ENCODE results near the gene WDR90. TPM values are rescaled to one million over a fixed set of nuclear protein-coding genes. Genes with fewer than 3 reads are reported as not detected.

Gene WDR90
- polyA plus RNA-seq, 3 donors, result 44.3 to 67.4 (median 52.0) TPM

GRCh38 chr16:625117-625976 is 23.8 kb upstream of the WDR90 start:
- no peak for DNase-seq

DNA sequence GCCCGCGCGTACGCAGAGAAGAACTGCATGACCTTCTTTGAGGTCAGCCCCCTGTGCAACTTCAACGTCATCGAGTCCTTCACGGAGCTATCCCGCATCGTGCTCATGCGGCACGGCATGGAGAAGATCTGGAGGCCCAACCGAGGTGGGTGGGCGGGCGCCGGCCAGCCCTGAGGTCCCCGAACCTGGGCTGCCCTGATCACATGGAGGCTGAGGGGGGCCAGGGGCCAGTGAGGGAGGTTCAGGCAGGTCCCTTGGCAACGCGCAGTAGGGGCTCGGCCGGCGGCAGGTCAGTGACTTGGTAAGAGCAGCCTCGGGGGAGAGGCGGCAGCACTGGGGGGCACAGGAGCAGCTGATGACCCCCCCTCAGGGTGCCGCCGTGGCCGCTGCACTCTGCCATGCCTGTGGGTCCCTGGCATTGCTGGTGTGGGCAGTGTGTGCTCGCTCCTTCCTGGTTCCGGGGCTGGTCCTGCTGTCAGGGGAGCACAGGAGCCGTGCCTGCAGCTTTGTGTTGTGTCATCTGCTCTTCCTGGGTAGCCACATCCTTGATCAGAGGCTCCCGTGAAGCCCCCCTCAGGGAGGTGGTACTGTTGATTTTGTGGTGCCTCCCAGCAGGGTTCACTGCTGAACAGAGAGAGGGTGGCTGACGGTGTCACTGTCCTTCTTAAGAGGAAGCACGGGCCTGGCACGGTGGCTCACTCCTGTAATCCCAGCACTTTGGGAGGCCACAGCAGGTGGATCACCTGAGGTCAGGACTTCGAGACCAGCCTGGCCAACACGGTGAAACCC is 23.0 kb upstream of the WDR90 start:
- no peak for DNase-seq

DNA sequence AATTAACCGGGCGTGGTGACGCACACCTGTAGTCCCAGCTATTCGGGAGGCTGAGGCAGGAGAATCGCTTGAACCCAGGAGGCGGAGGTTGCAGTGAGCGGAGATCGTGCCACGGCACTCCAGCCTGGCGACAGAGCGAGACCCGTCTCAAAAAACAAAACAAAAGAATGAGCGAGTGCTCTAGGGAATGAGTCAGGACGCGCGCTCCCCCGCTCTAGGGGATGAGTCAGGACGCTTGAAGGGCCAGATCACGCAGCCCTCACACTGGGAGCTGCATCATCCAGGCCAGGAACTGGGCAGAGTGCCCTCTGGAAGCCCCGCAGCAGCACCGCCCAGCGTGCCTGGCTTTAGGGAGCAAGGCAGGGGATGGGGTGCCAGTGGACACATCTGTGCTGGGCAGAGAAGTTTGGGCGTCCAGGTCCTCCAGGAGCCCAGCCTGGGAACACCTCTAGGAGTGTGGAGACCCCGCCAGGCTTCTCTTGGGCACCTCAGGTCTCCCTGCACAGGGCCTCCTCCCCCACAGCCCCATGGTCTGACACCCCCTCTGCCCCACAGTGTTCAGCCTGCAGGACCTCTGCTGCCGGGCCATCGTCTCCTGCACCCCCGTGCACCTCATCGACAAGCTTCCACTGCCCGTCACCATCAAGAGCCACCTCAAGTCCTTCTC is 22.2 kb upstream of the WDR90 start:
- no peak for DNase-seq

GRCh38 chr16:627454-628239 is 21.5 kb upstream of the WDR90 start:
- no peak for DNase-seq

DNA sequence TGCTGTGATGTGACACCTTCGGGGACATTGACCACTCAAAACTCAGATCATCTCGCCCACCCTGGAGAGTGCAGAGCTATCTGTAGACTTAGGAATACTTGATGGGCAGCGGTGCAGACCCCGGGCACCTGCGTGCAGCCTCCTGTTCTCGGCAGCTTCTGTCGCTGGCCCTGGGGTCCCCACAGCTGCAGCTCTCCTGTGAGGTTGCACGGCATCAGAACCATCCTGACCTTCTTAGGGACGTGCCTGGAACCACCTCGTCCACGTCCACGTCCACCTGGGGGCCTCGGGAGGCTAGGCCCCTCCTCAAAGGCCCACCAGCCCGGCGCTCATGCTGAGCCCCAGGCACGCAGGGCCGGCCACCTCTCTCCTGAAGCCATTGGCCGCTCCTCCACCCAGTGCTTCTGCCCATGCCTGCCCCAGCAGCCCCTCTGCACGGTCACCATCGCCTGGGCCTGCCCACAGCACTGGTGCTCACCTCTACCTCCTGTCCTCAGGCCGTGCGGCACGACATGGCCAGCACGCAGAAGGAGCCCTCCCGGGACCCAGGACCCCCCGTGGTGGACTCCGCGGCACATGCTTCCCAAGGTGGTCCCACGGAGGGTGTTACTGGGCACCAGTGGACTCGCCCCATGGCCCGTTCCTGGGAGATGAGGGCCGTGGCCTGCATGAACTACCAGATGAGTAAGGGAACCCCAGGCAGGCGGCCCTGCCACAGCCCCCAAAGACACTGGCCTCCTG is 20.7 kb upstream of the WDR90 start:
- DNase-seq, result no peak

DNA sequence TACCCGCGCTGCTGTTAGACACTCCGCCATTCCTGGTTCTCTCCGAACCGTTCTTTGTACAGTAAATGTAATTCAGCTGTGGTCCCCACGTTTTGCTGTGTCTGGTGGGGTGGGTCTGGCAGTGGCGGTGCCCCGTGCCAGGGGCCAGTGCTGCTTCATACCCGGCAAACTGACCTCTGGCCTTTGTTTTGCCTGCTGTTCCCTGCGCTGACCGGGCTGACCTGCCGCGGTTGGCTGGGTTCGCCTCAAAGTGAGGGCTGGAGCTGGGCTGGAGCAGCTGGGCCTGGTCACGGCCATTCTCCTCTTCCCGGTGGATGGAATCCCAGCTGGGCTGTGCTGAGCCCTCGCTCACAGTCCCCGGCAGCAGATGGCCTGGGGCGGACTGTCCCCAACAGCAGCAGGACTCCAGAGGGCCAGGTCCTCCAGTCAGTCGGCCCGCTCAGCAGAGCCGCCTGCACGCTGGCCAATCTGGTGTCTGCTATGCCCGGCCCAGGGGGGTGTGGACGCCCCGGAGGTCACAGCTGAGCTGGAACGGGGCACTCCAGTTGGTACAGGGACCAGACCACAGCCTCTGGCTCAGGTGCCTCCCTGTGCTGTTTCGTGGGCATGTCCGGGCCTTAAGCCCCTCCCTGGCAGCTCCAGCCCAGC is 19.9 kb upstream of the WDR90 start:
- DNase-seq, result no peak

DNA sequence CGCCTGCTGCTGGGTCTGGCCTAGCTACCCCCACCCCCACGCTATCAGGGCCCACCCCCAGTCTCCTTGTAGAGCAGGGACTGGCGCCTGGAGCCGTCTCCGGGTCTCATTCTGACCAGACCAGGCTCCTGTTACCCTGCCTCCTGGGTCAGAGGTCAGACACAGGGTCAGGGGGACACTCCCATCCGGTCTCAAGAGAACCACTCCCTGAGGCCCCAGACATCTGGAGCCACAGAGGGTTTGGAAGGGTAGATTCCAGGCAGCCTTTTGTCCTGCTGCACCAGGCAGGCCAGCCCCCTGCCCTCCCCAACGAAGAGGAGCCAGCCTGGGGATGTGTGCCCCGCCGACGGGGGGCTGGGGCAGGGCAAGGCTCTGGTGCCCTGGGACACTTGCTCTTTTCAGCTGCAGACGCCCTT is 19.3 kb upstream of the WDR90 start:
- DNase-seq, result no peak

- DNase-seq, result no peak
Observed at GRCh38 chr16:630249-630814, 18.8 kb upstream of the WDR90 start.

DNA sequence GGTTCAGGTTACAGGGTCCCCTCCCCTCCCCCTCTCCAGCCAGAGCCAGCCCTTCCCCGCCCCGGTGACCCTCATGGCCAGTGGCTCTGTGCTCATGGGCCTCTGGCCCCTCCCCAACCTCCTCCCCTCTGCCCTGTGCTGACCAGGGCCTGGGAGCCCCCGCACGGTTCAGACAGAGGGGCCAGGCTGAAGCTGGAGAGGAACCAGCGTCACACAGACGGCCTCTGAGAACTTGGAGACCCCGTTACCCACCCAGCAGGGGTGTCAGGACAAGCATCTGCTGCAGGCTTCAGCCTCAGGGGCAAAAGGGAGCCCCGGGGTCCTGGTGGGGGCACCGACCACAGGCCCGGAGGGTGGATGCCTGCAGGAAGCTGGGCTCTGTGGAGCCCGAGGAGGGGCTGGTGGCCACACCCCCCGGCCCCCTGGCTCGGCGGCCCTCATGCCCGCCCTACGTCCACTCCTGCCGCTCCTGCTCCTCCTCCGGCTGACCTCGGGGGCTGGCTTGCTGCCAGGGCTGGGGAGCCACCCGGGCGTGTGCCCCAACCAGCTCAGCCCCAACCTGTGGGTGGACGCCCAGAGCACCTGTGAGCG is 18.3 kb upstream of the WDR90 start, which contains the start of gene WFIKKN1:
Gene WFIKKN1, plus strand, starts transcription at position 171 of the 591 bp plus-strand sequence. Its CDS starts 269 bp downstream, at position 440.
- no peak for DNase-seq

DNA sequence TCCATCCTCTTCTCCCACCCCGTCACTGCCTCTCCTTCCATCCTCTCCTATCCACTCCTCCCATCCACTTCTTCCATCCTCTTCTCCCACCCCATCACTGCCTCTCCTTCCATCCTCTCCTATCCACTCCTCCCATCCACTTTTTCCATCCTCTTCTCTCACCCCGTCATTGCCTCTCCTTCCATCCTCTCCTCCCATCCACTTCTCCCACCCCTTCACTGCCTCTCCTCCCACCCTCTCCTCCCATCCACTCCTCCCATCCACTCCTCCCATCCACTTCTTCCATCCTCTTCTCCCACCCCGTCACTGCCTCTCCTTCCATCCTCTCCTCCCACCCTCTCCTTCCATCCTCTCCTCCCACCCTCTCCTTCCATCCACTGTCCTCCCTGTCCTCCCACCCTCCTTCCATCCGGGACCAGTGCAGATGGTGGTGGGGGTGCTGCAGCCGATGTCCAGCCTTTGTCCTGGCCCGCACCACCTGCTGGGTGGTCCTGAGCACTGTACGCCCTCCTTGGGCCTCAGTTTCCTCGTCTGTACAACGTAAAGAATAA is 17.3 kb upstream of the WDR90 start:
- no peak for DNase-seq

DNA sequence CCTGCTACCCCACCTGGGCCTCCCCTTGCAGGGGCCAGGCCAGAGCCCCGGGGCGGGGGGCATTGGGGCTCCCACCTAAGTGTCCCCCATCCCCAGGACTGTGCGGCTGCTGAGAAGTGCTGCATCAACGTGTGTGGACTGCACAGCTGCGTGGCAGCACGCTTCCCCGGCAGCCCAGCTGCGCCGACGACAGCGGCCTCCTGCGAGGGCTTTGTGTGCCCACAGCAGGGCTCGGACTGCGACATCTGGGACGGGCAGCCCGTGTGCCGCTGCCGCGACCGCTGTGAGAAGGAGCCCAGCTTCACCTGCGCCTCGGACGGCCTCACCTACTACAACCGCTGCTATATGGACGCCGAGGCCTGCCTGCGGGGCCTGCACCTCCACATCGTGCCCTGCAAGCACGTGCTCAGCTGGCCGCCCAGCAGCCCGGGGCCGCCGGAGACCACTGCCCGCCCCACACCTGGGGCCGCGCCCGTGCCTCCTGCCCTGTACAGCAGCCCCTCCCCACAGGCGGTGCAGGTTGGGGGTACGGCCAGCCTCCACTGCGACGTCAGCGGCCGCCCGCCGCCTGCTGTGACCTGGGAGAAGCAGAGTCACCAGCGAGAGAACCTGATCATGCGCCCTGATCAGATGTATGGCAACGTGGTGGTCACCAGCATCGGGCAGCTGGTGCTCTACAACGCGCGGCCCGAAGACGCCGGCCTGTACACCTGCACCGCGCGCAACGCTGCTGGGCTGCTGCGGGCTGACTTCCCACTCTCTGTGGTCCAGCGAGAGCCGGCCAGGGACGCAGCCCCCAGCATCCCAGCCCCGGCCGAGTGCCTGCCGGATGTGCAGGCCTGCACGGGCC is 16.5 kb upstream of the WDR90 start:
- no peak for DNase-seq

- DNase-seq, result no peak
Observed at GRCh38 chr16:633336-634050, 15.7 kb upstream of the WDR90 start.

DNA sequence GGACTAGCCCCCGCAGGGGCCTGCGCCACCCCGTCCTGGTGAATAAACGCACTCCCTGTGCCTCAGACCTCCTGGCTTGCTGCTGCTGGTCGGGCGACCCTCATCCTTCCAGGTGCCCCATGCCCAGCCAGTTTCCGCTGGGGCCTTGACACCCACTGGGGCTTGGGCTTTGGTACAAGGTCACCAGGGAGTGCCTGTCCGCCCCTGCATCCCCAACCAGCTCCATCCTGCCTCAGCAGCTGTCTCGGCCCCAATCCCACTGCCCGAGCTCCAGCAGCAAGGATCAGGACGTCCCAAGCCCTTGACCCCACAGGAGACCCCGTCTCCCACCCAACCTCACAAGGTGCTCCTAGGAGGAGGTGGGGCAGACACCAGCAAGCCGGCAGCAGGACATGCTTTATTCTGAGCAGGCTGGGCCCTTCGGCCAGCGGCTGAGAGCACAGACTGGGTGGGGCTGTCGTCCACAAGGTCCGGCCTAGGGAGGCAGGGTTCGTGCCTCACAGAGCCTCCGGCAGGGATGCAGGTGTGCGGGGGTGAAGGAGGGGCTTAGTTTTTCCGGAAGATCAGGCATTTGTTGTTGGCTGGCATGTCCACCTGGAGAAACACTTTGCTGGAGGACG is 15.0 kb upstream of the WDR90 start:
- DNase-seq, result no peak

- DNase-seq, result no peak
Observed at GRCh38 chr16:634996-635395, 14.2 kb upstream of the WDR90 start.

DNA sequence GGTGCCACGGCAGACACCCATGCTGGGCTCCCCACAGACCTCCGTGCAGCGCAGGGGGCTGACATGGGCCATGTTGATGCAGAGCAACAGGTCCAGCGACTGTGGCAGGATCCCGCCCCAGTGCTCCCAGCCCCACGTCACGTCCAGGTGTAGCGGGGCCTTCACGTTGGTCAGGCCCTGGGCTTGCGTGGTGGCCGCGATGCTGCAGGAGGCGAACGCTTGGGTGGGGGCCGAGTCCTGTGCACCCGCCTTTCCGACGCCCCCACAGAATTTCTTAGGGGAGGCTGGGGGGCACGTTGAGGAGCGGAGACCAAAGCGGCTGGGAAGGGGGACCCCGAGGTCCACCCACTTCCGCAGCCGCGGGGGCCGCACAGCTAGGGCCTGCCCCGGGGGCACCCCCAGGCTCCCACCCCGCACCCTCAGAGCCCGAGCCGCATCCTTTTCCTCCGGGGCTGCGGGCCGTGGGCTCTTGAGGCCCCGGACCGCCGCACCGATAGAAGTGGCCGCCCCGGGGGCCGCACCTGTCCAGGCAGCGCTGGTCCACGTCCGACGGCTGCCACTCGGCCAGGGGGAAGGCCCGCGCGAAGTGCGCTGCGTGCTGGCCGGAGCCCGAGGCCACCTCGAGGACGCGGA is 13.5 kb upstream of the WDR90 start:
- no peak for DNase-seq
